ENCODE data around the gene STK17B.

GRCh38 chr2:196145256-196145655, 26.1 kb downstream of the STK17B start:
- no peak for TF ChIP-seq CTCF (IDR thresholded peaks at IDR 0.05; ENCODE audit: insufficient read depth, low read depth, low read length)
- no peak for TF ChIP-seq EZH2 (IDR thresholded peaks at IDR 0.05; ENCODE audit: insufficient read depth, low read length)
